T-cell (primary cell): Measurements from ENCODE around the gene EXT2. TPM values are rescaled to one million over a fixed set of nuclear protein-coding genes. Genes with fewer than 3 reads are reported as not detected.

Source experiments
- ATAC-seq, 4 experiments: fragments of 200-7000 bp in 3 of 4; fragments of 150-1000 bp in 1 of 4; cut with Tn5 transposase; replicated peaks in 1 of 4; 1 replicate in 3 of 4; 2 replicates in 1 of 4; pipeline ENCODE4 v1.10.0; 2021; ENCODE audit warnings: moderate library complexity in 3 of 4, mild to moderate bottlenecking in 2 of 4, moderate number of reproducible peaks in 1 of 4
- CTCF ChIA-PET, 2 donors: fragments of 300-600 bp; sonication (Branson Sonifier 250); formaldehyde crosslinking; loops; one replicate each; lab custom pipeline; 2022; ENCODE audit warnings: antibody characterized with exemption in 2 of 2; lab: Charles Lee
- POLR2A ChIA-PET, 2 donors: fragments of 300-600 bp; sonication (Branson Sonifier 250); formaldehyde crosslinking; loops; one replicate each; lab custom pipeline; 2022; ENCODE audit warnings: antibody characterized with exemption in 2 of 2; lab: Charles Lee
- DNase-seq, 35 experiments: peaks; one replicate each; pipeline versions ENCODE4 v3.0.0 to v3.0.0-alpha.2; 2013 to 2023
- H3K27ac ChIP-seq: one replicate; pipeline ENCODE4 v1.5.1; 2013; ENCODE audit warnings: low read length
- H3K27me3 ChIP-seq, 2 experiments: replicated peaks in 1 of 2; 1 replicate in 1 of 2; 2 replicates in 1 of 2; pipeline versions ENCODE4 v1.6.1 to v1.7.0; 2013; ENCODE audit warnings: low read length in 1 of 2, mixed read lengths in 1 of 2; ENCODE audit not compliant: control insufficient read depth in 2 of 2, insufficient read depth in 2 of 2; ENCODE audit errors: extremely low read depth in 1 of 2
- H3K36me3 ChIP-seq, 2 donors: 1 replicate in 1 of 2; 2 replicates in 1 of 2; pipeline versions ENCODE4 v1.6.1 to v1.7.0; 2013; ENCODE audit warnings: low read length in 1 of 2; ENCODE audit not compliant: control insufficient read depth in 2 of 2, insufficient read depth in 1 of 2; ENCODE audit errors: extremely low read depth in 1 of 2
- H3K4me1 ChIP-seq, 2 experiments: 1 replicate in 1 of 2; 2 replicates in 1 of 2; pipeline versions ENCODE4 v1.6.1 to v1.7.0; 2013; ENCODE audit warnings: low read length in 2 of 2, mixed read lengths in 1 of 2; ENCODE audit not compliant: insufficient read depth in 2 of 2, control insufficient read depth in 1 of 2; ENCODE audit errors: extremely low read depth in 1 of 2
- H3K4me3 ChIP-seq, 2 donors: 1 replicate in 1 of 2; 2 replicates in 1 of 2; pipeline versions ENCODE4 v1.5.1 to v1.7.0; 2013; ENCODE audit warnings: mild to moderate bottlenecking in 2 of 2, low read length in 1 of 2, moderate library complexity in 1 of 2; ENCODE audit not compliant: control insufficient read depth in 1 of 2; ENCODE audit errors: extremely low read depth in 1 of 2
- H3K9me3 ChIP-seq: 2 replicates; pipeline ENCODE4 v1.7.0; 2013
- H3K27ac Mint-ChIP-seq, 2 donors: one replicate each; pipeline ENCODE4 v1.8.0; 2020 to 2021; ENCODE audit warnings: mild to moderate bottlenecking in 2 of 2, mixed read lengths in 2 of 2
- H3K27me3 Mint-ChIP-seq, 2 donors: one replicate each; pipeline ENCODE4 v1.8.0; 2021 to 2022; ENCODE audit warnings: mixed read lengths in 2 of 2
- H3K36me3 Mint-ChIP-seq: one replicate; pipeline ENCODE4 v1.8.0; 2021; ENCODE audit warnings: mixed read lengths
- H3K4me1 Mint-ChIP-seq, 3 donors: one replicate each; pipeline ENCODE4 v1.8.0; 2020 to 2022; ENCODE audit warnings: mixed read lengths in 3 of 3, mild to moderate bottlenecking in 1 of 3
- H3K4me3 Mint-ChIP-seq, 3 donors: one replicate each; pipeline ENCODE4 v1.8.0; 2020 to 2022; ENCODE audit warnings: mild to moderate bottlenecking in 3 of 3, mixed read lengths in 3 of 3, moderate library complexity in 3 of 3
- H3K9me3 Mint-ChIP-seq, 3 donors: one replicate each; pipeline ENCODE4 v1.8.0; 2020 to 2022; ENCODE audit warnings: mixed read lengths in 3 of 3
- WGBS: methylation state at CpG from one replicate; pipeline ENCODE4 v1.1.5; 2013; ENCODE audit warnings: missing lambda C conversion rate; ENCODE audit not compliant: insufficient coverage; 5-methylcytosine and 5-hydroxymethylcytosine counted together
- total RNA-seq, 35 experiments: library from RNA in 6 of 35; stranded (reverse) in 6 of 35; fragments of 120-200 nt in 1 of 35; gene quantifications; one replicate each; pipeline versions ENCODE4 v1.2.1 to v1.2.4 and lab custom pipeline; 2013 to 2026

Gene EXT2
- total RNA-seq, 5 donors from 2014 or later (not counting 1 experiment from before 2014, with no cell fraction given): 24.8 to 30.5 (median 26.6) TPM

- CTCF ChIA-PET: no interaction called here
- POLR2A ChIA-PET: no interaction called here
Observed at GRCh38 chr11:44266056-44266780, 170.7 kb downstream of the EXT2 start.

GRCh38 chr11:44267006-44267749 is 171.7 kb downstream of the EXT2 start:
- no peak overlapping the region for H3K4me3 ChIP-seq
- Mint-ChIP-seq H3K36me3 (no peaks in the 10 kb centered on the region), H3K4me1 (no peaks in the 10 kb centered on the region), H3K9me3 (no peaks in the 10 kb centered on the region), H3K4me3 (no peak overlapping the region), H3K27ac (no peak overlapping the region), H3K27me3 (peaks cover 4 to 10% of the 10 kb centered on the region in 2 donors)
- no peak overlapping the region for H3K27ac ChIP-seq
- H3K36me3 ChIP-seq: no peaks in the 10 kb centered on the region
- ChIA-PET POLR2A (interaction anchor here in 1 of 2 donors (0.6 kb wide), 1 partner anchor 12 kb away, joined by 3 read pairs; no protein-coding TSS in a partner anchor), CTCF (no interaction called here)
- no peaks in the 10 kb centered on the region for H3K4me1 ChIP-seq
- DNase-seq (no peak), ATAC-seq (no peak)
- H3K9me3 ChIP-seq: no peaks in the 10 kb centered on the region
- 88% methylated on average over 19 of the region's 24 CpGs for WGBS
- H3K27me3 ChIP-seq: peaks cover 0 to 29% of the 10 kb centered on the region in 2 experiments

More at GRCh38 chr11:44266056-44266780, 170.7 kb downstream of the EXT2 start:
- Mint-ChIP-seq H3K27ac (no peak overlapping the region), H3K9me3 (no peaks in the 10 kb centered on the region), H3K36me3 (no peaks in the 10 kb centered on the region), H3K4me1 (no peaks in the 10 kb centered on the region), H3K4me3 (no peak overlapping the region), H3K27me3 (peaks cover 4 to 10% of the 10 kb centered on the region in 2 donors)
- DNase-seq (no peak), ATAC-seq (no peak)
- H3K27me3 ChIP-seq: peaks cover 0 to 29% of the 10 kb centered on the region in 2 experiments
- WGBS: 80% methylated on average over 3 of the region's 9 CpGs
- no peak overlapping the region for H3K27ac ChIP-seq
- H3K4me3 ChIP-seq: no peak overlapping the region
- H3K9me3 ChIP-seq: no peaks in the 10 kb centered on the region
- no peaks in the 10 kb centered on the region for H3K36me3 ChIP-seq
- H3K4me1 ChIP-seq: no peaks in the 10 kb centered on the region

DNA sequence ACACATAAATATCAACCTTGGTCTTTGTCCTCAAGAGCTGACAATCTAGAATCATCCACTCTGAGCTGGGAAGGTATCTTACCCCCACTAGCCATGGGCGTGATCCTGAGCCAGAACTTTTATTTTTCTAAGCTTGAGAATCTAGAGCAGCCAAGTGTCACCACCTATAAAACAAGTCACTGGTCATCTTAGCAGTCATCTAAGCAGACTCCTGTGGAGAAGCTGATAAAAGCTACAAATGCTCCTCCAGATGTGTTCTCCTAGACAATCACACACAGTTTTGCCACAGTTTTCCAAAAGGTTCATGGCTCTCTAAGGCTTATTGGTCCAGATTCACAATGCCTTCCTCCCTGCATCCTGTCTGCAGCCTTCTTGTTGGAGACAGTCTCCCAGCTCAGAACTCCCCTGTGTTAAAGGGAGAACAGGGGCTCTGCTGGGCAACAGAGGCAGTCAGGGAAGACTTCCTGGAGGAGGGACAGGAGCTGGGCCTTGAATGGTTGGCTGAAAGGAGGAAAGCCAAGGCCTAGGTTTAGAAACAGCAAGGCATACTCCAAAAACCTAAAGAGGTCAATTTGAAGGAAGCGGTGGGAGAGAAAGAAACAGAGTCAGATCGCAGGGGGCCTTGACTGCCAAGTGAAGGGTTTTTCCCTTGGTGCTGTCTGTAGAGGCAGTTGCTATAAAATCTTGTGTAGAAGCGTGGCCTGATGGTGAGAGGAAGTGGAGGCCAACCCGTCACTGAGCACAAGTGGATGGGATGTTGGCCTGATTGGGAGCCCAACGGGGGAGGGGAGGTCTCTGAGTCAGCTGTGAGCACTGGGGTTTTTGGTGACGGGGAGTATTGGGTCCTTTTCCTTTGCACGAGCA is 172.5 kb downstream of the EXT2 start:
- H3K9me3 ChIP-seq: no peaks in the 10 kb centered on the region
- CTCF ChIA-PET: no interaction called here
- H3K9me3 Mint-ChIP-seq: no peaks in the 10 kb centered on the region

DNA sequence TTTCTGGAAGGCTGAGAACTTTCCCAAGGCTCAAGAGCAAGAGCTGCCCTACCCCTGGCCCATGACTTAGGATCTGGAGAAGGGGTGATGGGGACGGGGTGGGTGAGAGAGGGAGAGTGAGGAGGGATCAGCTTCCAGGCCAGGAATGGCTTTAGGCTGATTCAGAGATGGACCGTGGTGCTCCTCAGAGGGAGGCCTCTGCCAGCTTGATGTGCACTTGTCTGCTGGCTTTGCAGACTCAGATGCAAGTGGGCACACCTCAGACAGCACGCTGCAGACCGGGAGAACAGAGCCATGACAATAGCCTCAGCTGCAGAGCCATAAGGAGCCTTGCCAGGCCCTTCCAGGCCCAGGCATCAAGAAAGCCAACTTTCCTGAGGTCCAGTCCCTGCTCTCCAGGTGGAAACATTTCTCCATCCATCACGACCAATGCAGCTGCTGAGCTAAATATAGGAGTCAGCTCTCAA is 173.2 kb downstream of the EXT2 start:
- POLR2A ChIA-PET: no interaction called here
- 64% methylated on average over 4 of the region's 5 CpGs for WGBS

More for the DNA sequence above, 172.5 kb downstream of the EXT2 start:
- WGBS: 69% methylated on average over 6 of the region's 8 CpGs
- H3K36me3 ChIP-seq: no peaks in the 10 kb centered on the region
- Mint-ChIP-seq H3K4me3 (no peak overlapping the region), H3K4me1 (no peaks in the 10 kb centered on the region), H3K27me3 (peaks cover 0 to 4% of the 10 kb centered on the region in 2 donors), H3K36me3 (no peaks in the 10 kb centered on the region), H3K27ac (no peak overlapping the region)
- H3K4me1 ChIP-seq: no peaks in the 10 kb centered on the region
- no peak for DNase-seq
- peaks cover 0 to 29% of the 10 kb centered on the region in 2 experiments for H3K27me3 ChIP-seq
- no peak overlapping the region for H3K27ac ChIP-seq
- POLR2A ChIA-PET: interaction anchor here in 1 of 2 donors (0.6 kb wide), 1 partner anchor 13 kb away, joined by 3 read pairs; no protein-coding TSS in a partner anchor
- no peak for ATAC-seq
- H3K4me3 ChIP-seq: no peak overlapping the region

DNA sequence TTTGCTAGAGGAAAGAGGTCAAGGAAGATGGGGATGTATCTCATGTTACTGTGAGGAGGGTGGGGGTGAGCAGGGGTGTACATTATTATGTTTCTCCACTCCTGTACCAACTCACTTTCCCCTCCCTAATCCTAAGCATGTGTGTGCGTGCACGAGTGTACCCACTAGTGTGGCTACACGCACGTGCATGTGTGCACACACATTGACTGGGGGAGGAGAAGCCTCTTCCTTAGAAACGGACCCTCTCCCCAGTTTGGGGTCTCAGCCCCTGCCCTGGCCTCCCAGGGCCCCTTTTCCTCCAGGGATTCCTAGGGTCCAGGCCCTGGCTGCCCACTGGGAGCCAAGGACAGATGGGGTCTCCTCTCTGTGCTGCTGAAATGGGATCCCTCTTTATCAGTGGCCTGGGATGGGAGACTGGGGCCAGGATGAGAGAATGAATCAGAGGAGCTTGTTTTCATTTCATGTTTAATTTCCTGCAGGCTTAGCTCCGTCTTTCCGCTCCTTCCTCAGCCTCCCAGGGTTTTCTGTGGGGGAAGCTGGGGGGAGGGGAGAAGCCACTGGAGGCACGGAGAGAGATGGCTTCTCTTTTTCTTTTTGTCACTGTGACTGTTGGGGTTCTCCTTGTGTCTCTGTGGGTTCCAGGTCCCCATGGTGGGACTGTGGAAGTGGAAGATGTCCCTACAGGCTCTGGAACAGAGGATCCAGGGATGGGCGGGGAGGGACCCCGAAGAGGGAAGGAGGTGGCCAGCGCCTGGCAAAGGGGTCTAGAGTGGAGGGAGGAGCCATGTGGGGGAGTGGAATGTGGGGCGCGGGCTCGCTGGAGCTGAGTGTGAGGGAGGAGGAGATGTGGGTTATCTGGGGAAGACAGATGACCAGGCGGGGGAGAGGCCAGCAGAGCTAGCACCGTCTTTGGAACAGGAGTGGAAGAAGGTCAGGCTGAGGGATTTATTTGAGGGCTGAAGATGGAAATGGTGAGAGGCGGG is 174.2 kb downstream of the EXT2 start:
- WGBS: 84% methylated on average over 8 of the region's 17 CpGs
- POLR2A ChIA-PET: interaction anchor here in 1 of 2 donors (0.5 kb wide), 1 partner anchor 846 kb away, joined by 4 read pairs; no protein-coding TSS in a partner anchor

More for the DNA sequence above, 173.2 kb downstream of the EXT2 start:
- Histone ChIP-seq H3K27ac (no peak overlapping the region), H3K4me1 (no peaks in the 10 kb centered on the region), H3K36me3 (no peaks in the 10 kb centered on the region), H3K27me3 (peaks cover 0 to 26% of the 10 kb centered on the region in 2 experiments), H3K9me3 (no peaks in the 10 kb centered on the region), H3K4me3 (no peak overlapping the region)
- Mint-ChIP-seq H3K4me3 (no peak overlapping the region), H3K27me3 (peaks cover 0 to 1% of the 10 kb centered on the region in 2 donors), H3K36me3 (no peaks in the 10 kb centered on the region), H3K27ac (no peak overlapping the region), H3K4me1 (no peaks in the 10 kb centered on the region), H3K9me3 (no peaks in the 10 kb centered on the region)
- DNase-seq (no peak), ATAC-seq (no peak)
- CTCF ChIA-PET: no interaction called here

More for the DNA sequence above, 174.2 kb downstream of the EXT2 start:
- no peak for DNase-seq
- Histone ChIP-seq H3K36me3 (no peaks in the 10 kb centered on the region), H3K27ac (no peak overlapping the region), H3K4me1 (no peaks in the 10 kb centered on the region), H3K27me3 (peaks cover 0 to 19% of the 10 kb centered on the region in 2 experiments), H3K9me3 (no peaks in the 10 kb centered on the region), H3K4me3 (no peak overlapping the region)
- H3K27me3 Mint-ChIP-seq: peaks cover 0 to 1% of the 10 kb centered on the region in 2 donors
- H3K4me1 Mint-ChIP-seq: no peaks in the 10 kb centered on the region
- CTCF ChIA-PET: no interaction called here
- no peak for ATAC-seq
- no peaks in the 10 kb centered on the region for H3K36me3 Mint-ChIP-seq
- H3K4me3 Mint-ChIP-seq: no peak overlapping the region
- no peaks in the 10 kb centered on the region for H3K9me3 Mint-ChIP-seq
- H3K27ac Mint-ChIP-seq: no peak overlapping the region
